Lower leg skin (tissue), 3 donors: ENCODE data around the gene PPM1M.

Experiments
- POLR2A ChIP-seq, 2 donors: fragments of 450-650 bp; IDR thresholded peaks; one replicate each; pipeline ENCODE4 v1.6.1; 2016 to 2017; ENCODE audit warnings: antibody characterized with exemption in 2 of 2, mild to moderate bottlenecking in 1 of 2, moderate library complexity in 1 of 2
- TF ChIP-seq, protein P1 (sequence below), 3 donors: fragments of 450-650 bp; IDR thresholded peaks; one replicate each; pipeline ENCODE4 v1.5.1; 2016; ENCODE audit warnings: antibody characterized with exemption in 3 of 3, mild to moderate bottlenecking in 3 of 3, moderate library complexity in 2 of 3

DNA sequence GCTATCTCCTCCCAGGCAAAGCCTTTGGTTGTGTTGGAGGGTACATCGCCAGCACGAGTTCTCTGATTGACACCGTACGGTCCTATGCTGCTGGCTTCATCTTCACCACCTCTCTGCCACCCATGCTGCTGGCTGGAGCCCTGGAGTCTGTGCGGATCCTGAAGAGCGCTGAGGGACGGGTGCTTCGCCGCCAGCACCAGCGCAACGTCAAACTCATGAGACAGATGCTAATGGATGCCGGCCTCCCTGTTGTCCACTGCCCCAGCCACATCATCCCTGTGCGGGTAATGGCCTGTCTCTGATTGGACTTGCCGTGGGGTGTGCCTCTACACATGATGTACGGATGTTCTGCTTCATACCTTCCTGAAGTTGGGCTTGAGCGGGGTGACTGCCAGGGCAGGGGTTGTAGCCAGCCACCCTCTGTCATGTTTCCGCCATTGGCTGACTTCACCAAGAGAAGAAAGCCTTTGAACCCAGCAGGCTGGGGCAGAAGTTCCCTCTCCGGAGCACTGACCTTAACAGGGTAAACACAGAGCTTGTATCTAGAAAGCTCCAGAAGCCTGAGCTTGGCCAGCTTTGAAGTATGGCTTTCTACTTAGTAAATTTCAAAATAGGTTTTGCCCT, 34.2 kb upstream of the PPM1M start:
- TF ChIP-seq, protein P1, sequence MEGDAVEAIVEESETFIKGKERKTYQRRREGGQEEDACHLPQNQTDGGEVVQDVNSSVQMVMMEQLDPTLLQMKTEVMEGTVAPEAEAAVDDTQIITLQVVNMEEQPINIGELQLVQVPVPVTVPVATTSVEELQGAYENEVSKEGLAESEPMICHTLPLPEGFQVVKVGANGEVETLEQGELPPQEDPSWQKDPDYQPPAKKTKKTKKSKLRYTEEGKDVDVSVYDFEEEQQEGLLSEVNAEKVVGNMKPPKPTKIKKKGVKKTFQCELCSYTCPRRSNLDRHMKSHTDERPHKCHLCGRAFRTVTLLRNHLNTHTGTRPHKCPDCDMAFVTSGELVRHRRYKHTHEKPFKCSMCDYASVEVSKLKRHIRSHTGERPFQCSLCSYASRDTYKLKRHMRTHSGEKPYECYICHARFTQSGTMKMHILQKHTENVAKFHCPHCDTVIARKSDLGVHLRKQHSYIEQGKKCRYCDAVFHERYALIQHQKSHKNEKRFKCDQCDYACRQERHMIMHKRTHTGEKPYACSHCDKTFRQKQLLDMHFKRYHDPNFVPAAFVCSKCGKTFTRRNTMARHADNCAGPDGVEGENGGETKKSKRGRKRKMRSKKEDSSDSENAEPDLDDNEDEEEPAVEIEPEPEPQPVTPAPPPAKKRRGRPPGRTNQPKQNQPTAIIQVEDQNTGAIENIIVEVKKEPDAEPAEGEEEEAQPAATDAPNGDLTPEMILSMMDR (IDR thresholded peaks at IDR 0.05) = no peak
- TF ChIP-seq POLR2A (IDR thresholded peaks at IDR 0.05) = no peak
